K562 (cell line): Measurements from ENCODE around the gene ZNF747. TPM values are rescaled to one million over a fixed set of nuclear protein-coding genes. Genes with fewer than 3 reads are reported as not detected.

ENCODE experiments used
- ATAC-seq: fragments of 200-7000 bp; cut with Tn5 transposase; 3 replicates; pipeline ENCODE4 v1.9.1; 2020; ENCODE audit warnings: moderate library complexity
- BruUV-seq: library from RNA; stranded (reverse); fragments of 400-500 nt; replicated peaks from 2 replicates; lab custom pipeline; 2021; lab: Mats Ljungman, UMichigan
- CTCF ChIA-PET: fragments of 300-600 bp; formaldehyde crosslinking; extraction: SDS; loops from one replicate; lab custom pipeline; 2021; ENCODE audit warnings: low intra/inter-chr PET ratio; lab: Yijun Ruan, JAX
- POLR2A ChIA-PET: fragments of 300-600, 350-650 bp; sonication (Branson Sonifier 250); formaldehyde crosslinking; extraction: SDS; loops from one replicate; lab custom pipeline; 2021; ENCODE audit warnings: antibody characterized with exemption, inconsistent platforms; lab: Yijun Ruan, JAX
- DNase-seq, 4 experiments: peaks; one replicate each; pipeline versions ENCODE4 v3.0.0 to v3.0.0-alpha.2; 2011 to 2018; ENCODE audit warnings: low spot score in 3 of 4, mixed read lengths in 3 of 4; ENCODE audit errors: extremely low read depth in 1 of 4
- FAIRE-seq: peaks from 2 replicates; lab custom pipeline; 2011; peaks lifted over from hg19 to GRCh38; lab: Jason Lieb, UNC
- H2AFZ ChIP-seq: 2 replicates; pipeline ENCODE4 v1.6.0; 2011; ENCODE audit warnings: low read depth, low read length, control low read depth, inconsistent platforms
- H3K27ac ChIP-seq: fragments of 200-600 bp; 3 replicates; pipeline ENCODE4 v1.8.0; 2011; ENCODE audit warnings: low read depth, mild to moderate bottlenecking, control low read depth, inconsistent platforms, low read length, moderate library complexity, mixed read lengths; ENCODE audit errors: extremely low read depth
- H3K27me3 ChIP-seq, 2 experiments: fragments of 300-600 bp in 1 of 2; 2 replicates in 1 of 2; 3 replicates in 1 of 2; pipeline versions ENCODE4 v1.6.0 to v1.8.0; 2011; ENCODE audit warnings: inconsistent platforms in 2 of 2, low read length in 2 of 2, mild to moderate bottlenecking in 1 of 2, mixed read lengths in 1 of 2, moderate library complexity in 1 of 2; ENCODE audit not compliant: control insufficient read depth in 2 of 2, insufficient read depth in 2 of 2
- H3K36me3 ChIP-seq: fragments of 300-600 bp; 3 replicates; pipeline ENCODE4 v1.8.0; 2011; ENCODE audit warnings: mild to moderate bottlenecking, low read length, inconsistent platforms; ENCODE audit not compliant: control insufficient read depth, insufficient read depth
- H3K4me1 ChIP-seq, 2 experiments: fragments of 200-600 bp in 1 of 2; replicated peaks in 1 of 2; 2 replicates in 1 of 2; 3 replicates in 1 of 2; pipeline versions ENCODE4 v1.5.1 to v1.8.0; 2011; ENCODE audit warnings: inconsistent platforms in 2 of 2, low read length in 2 of 2, mild to moderate bottlenecking in 1 of 2, mixed read lengths in 1 of 2, moderate library complexity in 1 of 2; ENCODE audit not compliant: control insufficient read depth in 2 of 2, insufficient read depth in 2 of 2
- H3K4me2 ChIP-seq: 2 replicates; pipeline ENCODE4 v1.6.1; 2011; ENCODE audit warnings: low read length, control low read depth, inconsistent platforms, mixed read lengths; ENCODE audit not compliant: insufficient read depth
- H3K4me3 ChIP-seq: fragments of 200-600 bp; sonication (generic), shearing (Covaris generic); 2 replicates; pipeline ENCODE4 v1.5.1; 2016; ENCODE audit warnings: control low read depth, inconsistent platforms
- H3K79me2 ChIP-seq: fragments of 200-600 bp; 3 replicates; pipeline ENCODE4 v1.8.0; 2011; ENCODE audit warnings: low read length, inconsistent platforms; ENCODE audit not compliant: control insufficient read depth, insufficient read depth
- H3K9ac ChIP-seq, 2 experiments: 2 replicates each; pipeline versions ENCODE4 v1.6.0 to v1.6.1; 2011; ENCODE audit warnings: low read depth in 2 of 2, low read length in 2 of 2, control low read depth in 1 of 2, inconsistent platforms in 1 of 2, mild to moderate bottlenecking in 1 of 2, mixed read lengths in 1 of 2; ENCODE audit not compliant: insufficient read depth in 1 of 2
- H3K9me1 ChIP-seq: one replicate; pipeline ENCODE4 v1.6.0; 2011; ENCODE audit warnings: inconsistent platforms, mild to moderate bottlenecking, low read length, moderate library complexity; ENCODE audit not compliant: control insufficient read depth, insufficient read depth
- H3K9me3 ChIP-seq: replicated peaks from 2 replicates; pipeline ENCODE4 v1.5.1; 2011; ENCODE audit warnings: low read depth, low read length, inconsistent platforms; ENCODE audit not compliant: control insufficient read depth, insufficient read depth
- H4K20me1 ChIP-seq: replicated peaks from 2 replicates; pipeline ENCODE4 v1.6.1; 2011; ENCODE audit warnings: low read length, inconsistent platforms, mixed read lengths; ENCODE audit not compliant: control insufficient read depth, insufficient read depth
- BDP1 ChIP-seq: IDR thresholded peaks from 3 replicates; pipeline ENCODE4 v1.6.1; 2011; ENCODE audit not compliant: insufficient read length, insufficient read depth
- ETS2 ChIP-seq: IDR thresholded peaks from 2 replicates; pipeline ENCODE4 v1.6.1; 2016; ENCODE audit warnings: borderline replicate concordance, missing genetic modification characterization, mild to moderate bottlenecking, moderate library complexity, missing compliant biosample characterization; ENCODE audit not compliant: poor library complexity, severe bottlenecking
- LCOR ChIP-seq: sonication (generic); formaldehyde crosslinking; IDR thresholded peaks from 2 replicates; pipeline ENCODE4 v1.8.0; 2022; ENCODE audit warnings: mild to moderate bottlenecking, missing genetic modification reagents
- MAFG ChIP-seq: fragments of 450-650 bp; conservative IDR thresholded peaks from 2 replicates; pipeline ENCODE4 v1.6.1; 2016; ENCODE audit warnings: missing genetic modification characterization, missing compliant biosample characterization
- PHF8 ChIP-seq: fragments of 200-600 bp; sonication (generic); IDR thresholded peaks from 2 replicates; pipeline ENCODE4 v1.6.1; 2012; ENCODE audit warnings: mixed run types, mild to moderate bottlenecking, inconsistent platforms, low read length, moderate library complexity, borderline replicate concordance
- RAD51 ChIP-seq: fragments of 450-650 bp; IDR thresholded peaks from 2 replicates; pipeline ENCODE4 v1.7.1; 2016; ENCODE audit warnings: low read depth, mild to moderate bottlenecking, borderline replicate concordance
- ZHX1 ChIP-seq: fragments of 150-350 bp; conservative IDR thresholded peaks from 2 replicates; pipeline ENCODE4 v1.6.1; 2014; ENCODE audit warnings: low read length
- ZNF707 ChIP-seq: fragments of 250-450 bp; sonication (Bioruptor Pico); conservative IDR thresholded peaks from 2 replicates; pipeline ENCODE4 v1.8.0; 2022; ENCODE audit warnings: inconsistent platforms, mild to moderate bottlenecking, moderate library complexity
- WGBS: fragments of 100-300 bp; shearing (Covaris generic); methylation state at CpG from one replicate; pipeline ENCODE4 v1.1.6; 2016; ENCODE audit warnings: low coverage, mixed read lengths; ENCODE audit not compliant: insufficient coverage; ENCODE audit errors: missing lambda C conversion rate; 5-methylcytosine and 5-hydroxymethylcytosine counted together
- in situ Hi-C: fragments of 300-500 bp; cut with MboI; formaldehyde crosslinking; loops from 4 replicates; pipeline ENCODE4 v1.15.0; 2018; ENCODE audit warnings: inconsistent platforms, mixed read lengths
- intact Hi-C: fragments of 100-400 bp; cut with micrococcal nuclease; formaldehyde crosslinking; loops from 2 replicates; pipeline ENCODE4 v1.14.2; 2022
- polyA plus RNA-seq, 8 experiments: library from polyadenylated mRNA; depleted of rRNA in 4 of 8; stranded (reverse) in 5 of 8; unstranded in 3 of 8; fragments of >200 nt; fragmentation: Nextera tagmentation in 2 of 8; fragmentation: Illumina TruSeq in 1 of 8; extraction: Ambion mirVana in 2 of 8; extraction: Trizol in 1 of 8; gene quantifications; 2 replicates each; pipeline versions ENCODE4 v1.2.1 to v1.2.3, GENCODE V29; 2011 to 2014; ENCODE audit warnings: inconsistent platforms in 1 of 8, missing spikeins in 1 of 8
- total RNA-seq, 7 experiments: library from RNA; depleted of rRNA in 6 of 7; stranded (reverse); fragments of >200 nt in 6 of 7; fragmentation: Illumina TruSeq in 2 of 7; extraction: Trizol in 2 of 7; gene quantifications; 2 replicates each; pipeline versions ENCODE4 v1.2.1 to v1.2.3, GENCODE V29; 2011 to 2021; ENCODE audit warnings: low replicate concordance in 1 of 7
- TF ChIP-seq, protein P1 (sequence below): sonication (generic); formaldehyde crosslinking; IDR thresholded peaks from 2 replicates; pipeline ENCODE4 v1.8.0; 2023; ENCODE audit warnings: missing genetic modification reagents, mild to moderate bottlenecking, borderline replicate concordance
- TF ChIP-seq, protein P2 (sequence below): sonication (generic); formaldehyde crosslinking; IDR thresholded peaks from 2 replicates; pipeline ENCODE4 v1.8.0; 2022; ENCODE audit warnings: missing genetic modification reagents, mild to moderate bottlenecking, borderline replicate concordance

Gene ZNF747
- total and polyA plus RNA-seq, 9 of the 15 experiments (the other 6 are each of a cell fraction or from before 2014, with no cell fraction given) = 0.14 to 3.3 (median 1.5) TPM

- H3K9ac ChIP-seq = peak overlapping the region in 1 of 2 experiments; percentile 85; a peak in 2 of 4 replicates
- ChIA-PET POLR2A (interaction anchor here (0.6 to 4.3 kb wide), 9 partner anchors 8 to 44 kb away, joined by 3 to 16 read pairs (median 4); no protein-coding TSS in a partner anchor), CTCF (no interaction called here)
- peaks cover 36 to 64% of the 10 kb centered on the region in 2 experiments; a peak in 4 of 5 replicates for H3K4me1 ChIP-seq
- peak overlapping the region; percentile 25 for H3K4me2 ChIP-seq
- H2AFZ ChIP-seq = no peak overlapping the region
- no peaks in the 10 kb centered on the region for H4K20me1 ChIP-seq
- H3K36me3 ChIP-seq = peaks cover 17% of the 10 kb centered on the region; the same call in 1 of the 3 replicates
- peaks cover 4% of the 10 kb centered on the region for H3K9me1 ChIP-seq
- DNase-seq (no peak), ATAC-seq (no peak), FAIRE-seq (no peak)
- H3K27ac ChIP-seq = peak overlapping the region; percentile 97; the same call in 1 of the 3 replicates
- no peak overlapping the region for H3K4me3 ChIP-seq
- in situ Hi-C loops (no loop called here), intact Hi-C loops (loop anchor here (5.0 kb wide), 2 partner anchors 33 to 72 kb away; no protein-coding TSS in a partner anchor)
- peaks cover 19% of the 10 kb centered on the region for H3K79me2 ChIP-seq
- WGBS = 87% methylated on average over 54 of the region's 60 CpGs
- no peaks in the 10 kb centered on the region for H3K9me3 ChIP-seq
- BruUV-seq = no TSS peak
- no peaks in the 10 kb centered on the region for H3K27me3 ChIP-seq
- TF ChIP-seq ZHX1 = no peak
- TF ChIP-seq LCOR (CRISPR knock-in tag) = no peak
- no peak for TF ChIP-seq PHF8
- no peak for TF ChIP-seq ETS2
- no peak for TF ChIP-seq RAD51
- TF ChIP-seq BDP1 = no peak
- TF ChIP-seq, protein P1, sequence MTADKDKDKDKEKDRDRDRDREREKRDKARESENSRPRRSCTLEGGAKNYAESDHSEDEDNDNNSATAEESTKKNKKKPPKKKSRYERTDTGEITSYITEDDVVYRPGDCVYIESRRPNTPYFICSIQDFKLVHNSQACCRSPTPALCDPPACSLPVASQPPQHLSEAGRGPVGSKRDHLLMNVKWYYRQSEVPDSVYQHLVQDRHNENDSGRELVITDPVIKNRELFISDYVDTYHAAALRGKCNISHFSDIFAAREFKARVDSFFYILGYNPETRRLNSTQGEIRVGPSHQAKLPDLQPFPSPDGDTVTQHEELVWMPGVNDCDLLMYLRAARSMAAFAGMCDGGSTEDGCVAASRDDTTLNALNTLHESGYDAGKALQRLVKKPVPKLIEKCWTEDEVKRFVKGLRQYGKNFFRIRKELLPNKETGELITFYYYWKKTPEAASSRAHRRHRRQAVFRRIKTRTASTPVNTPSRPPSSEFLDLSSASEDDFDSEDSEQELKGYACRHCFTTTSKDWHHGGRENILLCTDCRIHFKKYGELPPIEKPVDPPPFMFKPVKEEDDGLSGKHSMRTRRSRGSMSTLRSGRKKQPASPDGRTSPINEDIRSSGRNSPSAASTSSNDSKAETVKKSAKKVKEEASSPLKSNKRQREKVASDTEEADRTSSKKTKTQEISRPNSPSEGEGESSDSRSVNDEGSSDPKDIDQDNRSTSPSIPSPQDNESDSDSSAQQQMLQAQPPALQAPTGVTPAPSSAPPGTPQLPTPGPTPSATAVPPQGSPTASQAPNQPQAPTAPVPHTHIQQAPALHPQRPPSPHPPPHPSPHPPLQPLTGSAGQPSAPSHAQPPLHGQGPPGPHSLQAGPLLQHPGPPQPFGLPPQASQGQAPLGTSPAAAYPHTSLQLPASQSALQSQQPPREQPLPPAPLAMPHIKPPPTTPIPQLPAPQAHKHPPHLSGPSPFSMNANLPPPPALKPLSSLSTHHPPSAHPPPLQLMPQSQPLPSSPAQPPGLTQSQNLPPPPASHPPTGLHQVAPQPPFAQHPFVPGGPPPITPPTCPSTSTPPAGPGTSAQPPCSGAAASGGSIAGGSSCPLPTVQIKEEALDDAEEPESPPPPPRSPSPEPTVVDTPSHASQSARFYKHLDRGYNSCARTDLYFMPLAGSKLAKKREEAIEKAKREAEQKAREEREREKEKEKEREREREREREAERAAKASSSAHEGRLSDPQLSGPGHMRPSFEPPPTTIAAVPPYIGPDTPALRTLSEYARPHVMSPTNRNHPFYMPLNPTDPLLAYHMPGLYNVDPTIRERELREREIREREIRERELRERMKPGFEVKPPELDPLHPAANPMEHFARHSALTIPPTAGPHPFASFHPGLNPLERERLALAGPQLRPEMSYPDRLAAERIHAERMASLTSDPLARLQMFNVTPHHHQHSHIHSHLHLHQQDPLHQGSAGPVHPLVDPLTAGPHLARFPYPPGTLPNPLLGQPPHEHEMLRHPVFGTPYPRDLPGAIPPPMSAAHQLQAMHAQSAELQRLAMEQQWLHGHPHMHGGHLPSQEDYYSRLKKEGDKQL = no peak
- TF ChIP-seq ZNF707 (CRISPR knock-in tag) = no peak
- TF ChIP-seq MAFG (tag) = no peak
- TF ChIP-seq, protein P2, sequence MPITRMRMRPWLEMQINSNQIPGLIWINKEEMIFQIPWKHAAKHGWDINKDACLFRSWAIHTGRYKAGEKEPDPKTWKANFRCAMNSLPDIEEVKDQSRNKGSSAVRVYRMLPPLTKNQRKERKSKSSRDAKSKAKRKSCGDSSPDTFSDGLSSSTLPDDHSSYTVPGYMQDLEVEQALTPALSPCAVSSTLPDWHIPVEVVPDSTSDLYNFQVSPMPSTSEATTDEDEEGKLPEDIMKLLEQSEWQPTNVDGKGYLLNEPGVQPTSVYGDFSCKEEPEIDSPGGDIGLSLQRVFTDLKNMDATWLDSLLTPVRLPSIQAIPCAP = no peak
Observed at GRCh38 chr16:30524575-30525568, 9.8 kb downstream of the ZNF747 start.
